ENCODE data around the gene SH2B2.

- TF ChIP-seq, protein P1, sequence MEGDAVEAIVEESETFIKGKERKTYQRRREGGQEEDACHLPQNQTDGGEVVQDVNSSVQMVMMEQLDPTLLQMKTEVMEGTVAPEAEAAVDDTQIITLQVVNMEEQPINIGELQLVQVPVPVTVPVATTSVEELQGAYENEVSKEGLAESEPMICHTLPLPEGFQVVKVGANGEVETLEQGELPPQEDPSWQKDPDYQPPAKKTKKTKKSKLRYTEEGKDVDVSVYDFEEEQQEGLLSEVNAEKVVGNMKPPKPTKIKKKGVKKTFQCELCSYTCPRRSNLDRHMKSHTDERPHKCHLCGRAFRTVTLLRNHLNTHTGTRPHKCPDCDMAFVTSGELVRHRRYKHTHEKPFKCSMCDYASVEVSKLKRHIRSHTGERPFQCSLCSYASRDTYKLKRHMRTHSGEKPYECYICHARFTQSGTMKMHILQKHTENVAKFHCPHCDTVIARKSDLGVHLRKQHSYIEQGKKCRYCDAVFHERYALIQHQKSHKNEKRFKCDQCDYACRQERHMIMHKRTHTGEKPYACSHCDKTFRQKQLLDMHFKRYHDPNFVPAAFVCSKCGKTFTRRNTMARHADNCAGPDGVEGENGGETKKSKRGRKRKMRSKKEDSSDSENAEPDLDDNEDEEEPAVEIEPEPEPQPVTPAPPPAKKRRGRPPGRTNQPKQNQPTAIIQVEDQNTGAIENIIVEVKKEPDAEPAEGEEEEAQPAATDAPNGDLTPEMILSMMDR (IDR thresholded peaks at IDR 0.05; ENCODE audit: borderline replicate concordance, extremely low read depth, low read length, poor library complexity, severe bottlenecking), result no peak
- no peak for TF ChIP-seq EZH2 (IDR thresholded peaks at IDR 0.05; ENCODE audit: borderline replicate concordance, low read depth, low read length, severe bottlenecking)
Measured at GRCh38 chr7:102306916-102307677, 20.4 kb downstream of the SH2B2 start.

Data from DND-41 (cell line).